ENCODE results near the gene SLC11A2.

DNA sequence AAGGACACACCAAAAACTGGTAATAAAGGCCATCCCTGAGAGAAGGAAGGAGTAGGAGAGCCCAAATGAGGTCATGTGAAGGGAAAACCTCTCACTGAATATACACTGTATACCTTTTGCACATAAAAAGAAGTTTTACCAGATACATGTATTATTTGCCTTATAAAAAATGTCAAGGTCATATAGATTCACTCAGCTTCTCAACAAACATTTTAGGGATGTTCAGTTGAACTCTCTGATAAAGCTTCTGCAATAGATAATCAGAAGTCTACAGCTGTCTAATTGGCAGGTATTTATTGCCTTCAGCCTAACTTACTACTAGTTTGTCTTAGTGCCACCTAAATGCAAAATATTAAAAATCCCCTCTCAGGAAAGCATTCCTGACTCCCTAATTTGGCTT lies 8.7 kb downstream of the SLC11A2 start:
- TF ChIP-seq, protein P1, sequence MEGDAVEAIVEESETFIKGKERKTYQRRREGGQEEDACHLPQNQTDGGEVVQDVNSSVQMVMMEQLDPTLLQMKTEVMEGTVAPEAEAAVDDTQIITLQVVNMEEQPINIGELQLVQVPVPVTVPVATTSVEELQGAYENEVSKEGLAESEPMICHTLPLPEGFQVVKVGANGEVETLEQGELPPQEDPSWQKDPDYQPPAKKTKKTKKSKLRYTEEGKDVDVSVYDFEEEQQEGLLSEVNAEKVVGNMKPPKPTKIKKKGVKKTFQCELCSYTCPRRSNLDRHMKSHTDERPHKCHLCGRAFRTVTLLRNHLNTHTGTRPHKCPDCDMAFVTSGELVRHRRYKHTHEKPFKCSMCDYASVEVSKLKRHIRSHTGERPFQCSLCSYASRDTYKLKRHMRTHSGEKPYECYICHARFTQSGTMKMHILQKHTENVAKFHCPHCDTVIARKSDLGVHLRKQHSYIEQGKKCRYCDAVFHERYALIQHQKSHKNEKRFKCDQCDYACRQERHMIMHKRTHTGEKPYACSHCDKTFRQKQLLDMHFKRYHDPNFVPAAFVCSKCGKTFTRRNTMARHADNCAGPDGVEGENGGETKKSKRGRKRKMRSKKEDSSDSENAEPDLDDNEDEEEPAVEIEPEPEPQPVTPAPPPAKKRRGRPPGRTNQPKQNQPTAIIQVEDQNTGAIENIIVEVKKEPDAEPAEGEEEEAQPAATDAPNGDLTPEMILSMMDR (IDR thresholded peaks at IDR 0.05), result no peak
- TF ChIP-seq POLR2A (IDR thresholded peaks at IDR 0.05) (no peak), EP300 (IDR thresholded peaks at IDR 0.05) (no peak), POLR2AphosphoS5 (IDR thresholded peaks at IDR 0.05) (no peak)
